Activated CD4-positive, alpha-beta T cell treated with anti-CD3 and anti-CD28 coated beads, Interleukin-2, Interleukin-6, amounts not matched to agents 100 ng/mL and 50 ng/mL, durations not matched to agents 16 hours and 8 hours (primary cell): ENCODE data around the gene FFAR3.

ENCODE experiments used
- DNase-seq: peaks from one replicate; pipeline ENCODE4 v3.0.0-alpha.2; 2020

The FFAR3 gene

GRCh38 chr19:35357867-35358573, at the start of gene FFAR3:
Gene FFAR3 (plus strand): TSS chr19:35358460. CDS start chr19:35358891, 431 bp downstream.
- no peak for DNase-seq

DNA sequence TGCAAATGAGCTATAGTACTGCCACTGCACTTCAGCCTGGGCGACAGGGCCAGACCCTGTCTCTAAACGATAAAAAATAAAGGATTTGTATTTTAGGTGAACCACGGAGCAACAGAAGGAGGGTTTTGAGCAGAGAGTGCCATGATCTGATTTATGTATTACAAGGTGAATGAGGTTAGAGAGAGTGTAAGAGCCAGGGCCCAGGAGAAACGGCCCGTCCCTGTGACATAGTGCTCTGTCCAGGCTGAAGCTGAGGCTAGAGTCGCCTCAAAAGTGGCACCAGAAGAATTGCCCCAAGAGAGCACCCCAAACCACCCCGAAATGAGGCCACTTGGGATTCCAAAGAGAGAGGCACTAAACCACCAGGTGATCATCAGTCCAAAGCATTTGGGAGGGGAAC, 49.4 kb upstream of the FFAR3 start:
- no peak for DNase-seq

DNA sequence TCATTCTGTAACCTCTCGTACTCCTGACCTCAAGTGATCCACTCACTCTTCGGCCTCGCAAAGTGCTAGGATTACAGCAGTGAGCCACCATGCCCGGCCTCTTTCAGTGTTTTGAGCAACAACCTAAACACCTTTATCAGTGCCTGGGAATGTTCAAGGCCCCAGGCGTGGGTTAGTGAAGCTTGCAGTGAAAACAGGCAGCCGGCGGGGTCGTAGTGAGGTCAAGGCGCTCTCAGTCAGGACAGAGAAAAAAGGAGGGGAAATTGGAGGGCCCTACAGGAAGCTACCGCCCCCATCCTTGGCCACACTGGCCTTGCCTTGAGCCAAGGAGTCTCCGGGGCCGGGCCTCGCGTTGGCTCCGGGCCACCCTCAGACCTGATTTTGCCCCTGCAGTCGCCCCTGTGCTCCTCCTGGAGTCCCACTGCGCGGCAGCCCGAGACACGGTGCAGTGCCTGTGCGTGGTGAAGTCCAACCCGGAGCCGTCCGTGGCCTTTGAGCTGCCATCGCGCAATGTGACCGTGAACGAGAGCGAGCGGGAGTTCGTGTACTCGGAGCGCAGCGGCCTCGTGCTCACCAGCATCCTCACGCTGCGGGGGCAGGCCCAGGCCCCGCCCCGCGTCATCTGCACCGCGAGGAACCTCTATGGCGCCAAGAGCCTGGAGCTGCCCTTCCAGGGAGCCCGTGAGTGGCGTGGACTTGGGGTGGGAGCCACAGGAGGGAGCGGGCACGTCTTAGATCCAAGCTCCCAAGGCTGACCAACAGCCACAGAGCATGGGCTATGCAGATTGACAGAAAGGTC, 48.6 kb upstream of the FFAR3 start:
- no peak for DNase-seq

DNA sequence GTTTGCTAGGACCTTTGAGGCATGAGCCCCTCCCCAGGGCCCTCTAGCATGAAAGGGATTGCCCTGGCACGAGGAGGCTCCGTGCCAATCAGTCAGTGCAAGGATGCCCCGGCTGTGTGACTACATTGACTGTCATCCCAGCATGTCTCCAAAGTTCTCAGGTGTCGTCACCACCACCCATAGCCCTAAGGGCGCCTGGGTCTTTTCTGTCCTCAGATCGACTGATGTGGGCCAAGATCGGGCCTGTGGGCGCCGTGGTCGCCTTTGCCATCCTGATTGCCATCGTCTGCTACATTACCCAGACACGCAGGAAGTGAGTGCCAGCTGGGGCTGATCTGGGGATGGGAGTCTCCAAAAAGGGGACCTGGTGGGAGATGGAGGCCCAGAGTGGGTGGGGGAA, 47.9 kb upstream of the FFAR3 start:
- no peak for DNase-seq

DNA sequence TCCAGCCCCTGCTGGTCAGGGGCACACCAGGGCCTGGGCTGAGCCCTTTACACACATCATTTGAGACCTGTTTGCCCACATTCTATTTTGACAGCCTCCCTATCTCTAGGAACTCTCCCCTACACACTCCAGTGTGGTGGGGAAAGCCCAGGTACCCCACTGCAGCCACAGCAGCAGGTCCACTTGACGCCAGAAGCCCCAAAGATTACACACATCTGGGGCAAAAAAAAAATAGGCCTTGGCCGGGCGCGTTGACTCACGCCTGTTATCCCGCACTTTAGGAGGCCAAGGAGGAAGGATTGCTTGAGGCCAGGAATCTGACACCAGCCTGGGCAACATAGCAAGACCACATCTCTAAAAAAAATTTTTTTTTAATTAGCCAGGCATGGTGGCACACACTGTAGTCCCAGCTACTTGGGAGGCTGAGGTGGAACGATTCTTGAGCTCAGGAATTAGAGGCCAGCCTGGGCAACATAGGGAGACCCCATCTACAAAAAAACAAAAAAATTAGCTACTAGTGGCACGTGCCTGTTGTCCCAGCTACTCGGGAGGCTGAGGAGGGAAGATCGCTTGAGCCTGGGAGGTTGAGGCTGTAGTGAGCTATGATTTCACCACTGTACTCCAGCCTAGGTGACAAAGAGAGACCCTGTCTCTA, 47.3 kb upstream of the FFAR3 start:
- DNase-seq: no peak

DNA sequence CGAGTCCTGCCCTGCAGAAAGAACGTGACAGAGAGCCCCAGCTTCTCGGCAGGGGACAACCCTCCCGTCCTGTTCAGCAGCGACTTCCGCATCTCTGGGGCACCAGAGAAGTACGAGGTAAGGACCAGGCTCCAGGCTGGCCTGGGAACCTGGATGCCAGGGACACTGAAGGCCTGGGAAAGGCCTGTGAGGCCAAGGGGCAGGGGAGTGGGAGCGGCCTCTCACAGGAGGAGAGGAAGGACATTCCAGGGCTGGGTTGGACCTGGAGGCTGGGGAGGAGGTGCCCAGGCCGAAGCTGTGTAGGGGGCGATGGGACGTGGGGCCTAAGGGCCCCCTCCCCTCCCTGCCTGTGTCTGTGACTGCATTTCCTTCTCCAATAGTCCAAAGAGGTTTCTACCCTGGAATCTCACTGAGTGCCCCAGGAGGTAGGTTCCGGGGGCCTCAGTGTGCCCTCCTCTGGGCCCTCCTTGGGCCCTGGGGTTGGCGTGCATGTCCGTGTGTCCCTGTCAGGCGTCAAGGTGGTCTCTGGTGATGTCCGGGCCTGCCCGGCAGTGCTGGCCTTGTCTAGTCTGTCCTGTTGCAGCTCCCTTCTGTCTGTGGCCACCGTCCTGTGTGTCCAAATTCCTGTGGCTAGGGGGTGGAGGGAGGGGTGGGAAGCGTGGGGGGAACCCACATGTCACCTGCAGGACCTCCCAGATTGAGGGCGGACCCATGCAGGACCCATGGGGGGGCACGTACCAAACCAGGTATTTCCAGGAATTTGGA, 46.2 kb upstream of the FFAR3 start:
- no peak for DNase-seq

GRCh38 chr19:35313587-35313986, 44.7 kb upstream of the FFAR3 start:
- no peak for DNase-seq

DNA sequence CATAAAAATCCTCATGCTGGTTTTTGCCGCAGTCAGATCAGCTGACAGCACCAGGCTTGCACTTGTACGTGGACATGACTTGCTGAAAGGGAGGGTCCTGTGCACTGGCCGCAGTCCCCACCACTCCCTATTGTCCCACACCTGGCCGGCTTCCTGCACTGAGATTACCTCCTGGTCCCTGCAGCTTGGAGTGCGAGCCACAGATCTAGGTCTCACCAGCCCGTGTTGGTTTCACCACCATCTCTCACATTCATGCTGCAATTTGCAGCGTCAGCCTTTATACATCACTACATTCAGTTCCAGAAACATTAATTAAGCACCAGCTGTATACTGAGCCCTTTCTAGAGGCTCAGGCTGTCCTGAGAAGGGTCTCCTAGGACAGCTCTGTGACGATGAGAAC, 44.2 kb upstream of the FFAR3 start:
- DNase-seq: no peak

GRCh38 chr19:35314858-35315470, 43.3 kb upstream of the FFAR3 start:
- DNase-seq: no peak

GRCh38 chr19:35315883-35316282, 42.4 kb upstream of the FFAR3 start:
- DNase-seq: no peak

DNA sequence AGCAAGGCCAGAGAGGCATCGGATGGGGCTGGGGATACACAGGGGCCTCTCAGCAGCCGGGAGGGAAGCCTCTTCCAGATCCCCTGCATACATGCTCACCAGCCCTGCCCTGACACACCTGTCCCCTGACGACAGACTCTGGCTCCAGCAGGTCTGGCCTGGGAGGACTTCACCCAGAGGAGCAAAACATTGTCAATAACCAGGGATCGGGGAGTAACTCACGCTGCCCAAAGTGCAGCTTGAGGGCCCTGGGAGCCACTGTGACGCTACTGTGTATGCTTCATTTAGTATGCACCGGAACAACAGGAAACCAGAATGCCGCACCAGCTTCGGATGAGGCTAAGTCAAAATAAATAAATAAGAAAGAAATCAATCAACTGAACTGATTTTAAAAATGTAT, 41.7 kb upstream of the FFAR3 start:
- DNase-seq: no peak

DNA sequence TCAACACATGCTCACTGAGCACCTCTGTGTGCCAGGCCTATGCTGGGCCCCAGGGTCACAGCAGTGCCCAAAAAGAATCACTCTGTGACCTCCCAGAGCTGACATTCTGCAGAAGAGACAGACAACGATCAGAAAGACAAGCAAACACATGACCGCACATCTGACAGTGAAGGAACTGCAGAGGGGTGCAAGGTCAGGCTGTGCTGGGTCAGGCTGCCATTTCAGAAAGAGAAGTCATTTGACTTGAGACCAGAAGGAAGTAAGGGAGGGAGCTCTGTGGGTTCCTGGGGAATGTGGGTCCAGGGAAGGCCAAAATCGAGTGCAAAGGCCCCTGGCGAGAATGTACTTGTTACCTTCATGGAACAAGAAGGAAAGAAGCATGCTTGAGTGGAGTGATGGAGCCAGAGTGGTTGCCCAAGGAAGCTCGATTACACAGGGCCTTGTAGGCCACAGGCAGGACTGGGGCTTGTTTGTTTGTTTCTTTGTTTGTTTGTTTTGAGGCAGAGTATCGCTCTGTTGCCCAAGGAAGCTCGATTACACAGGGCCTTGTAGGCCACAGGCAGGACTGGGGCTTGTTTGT, 40.7 kb upstream of the FFAR3 start:
- no peak for DNase-seq

DNA sequence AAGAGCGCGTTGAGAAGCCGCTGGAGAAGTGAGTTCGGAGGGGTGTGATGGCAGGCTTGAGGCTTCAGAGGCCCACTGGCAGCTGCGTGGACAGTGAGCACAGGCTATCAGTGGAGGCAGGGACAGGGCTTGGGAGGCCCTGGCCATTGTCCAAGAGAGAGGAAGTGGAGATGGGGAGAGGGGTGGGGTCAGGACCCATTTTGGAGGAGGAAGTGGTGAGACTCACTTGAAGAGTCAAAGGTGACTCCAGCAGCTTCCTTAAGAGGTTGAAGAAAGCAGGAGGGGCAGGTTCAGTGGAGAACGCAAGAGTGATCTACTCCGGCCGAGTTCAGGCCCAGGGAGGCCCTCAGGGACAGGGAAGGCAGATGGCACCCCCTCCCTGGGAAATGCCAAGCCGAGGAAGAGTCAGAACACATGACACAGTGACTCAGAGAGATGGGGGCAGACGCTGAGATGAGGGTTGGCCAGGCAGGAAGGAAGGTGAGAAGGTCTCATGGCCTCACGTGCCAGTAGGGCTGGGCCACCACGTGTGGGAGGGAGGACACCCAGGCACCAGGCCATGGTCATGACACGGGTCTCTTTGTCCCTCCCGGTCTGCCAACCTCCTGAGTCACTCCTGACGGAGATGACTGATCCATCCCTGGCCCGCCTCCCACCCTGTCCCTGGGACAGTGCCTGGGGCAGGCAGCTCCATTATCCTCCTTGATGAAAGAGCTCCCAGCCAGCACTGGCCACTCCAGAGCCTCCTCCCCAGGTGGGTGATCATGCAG, 39.4 kb upstream of the FFAR3 start:
- no peak for DNase-seq

DNA sequence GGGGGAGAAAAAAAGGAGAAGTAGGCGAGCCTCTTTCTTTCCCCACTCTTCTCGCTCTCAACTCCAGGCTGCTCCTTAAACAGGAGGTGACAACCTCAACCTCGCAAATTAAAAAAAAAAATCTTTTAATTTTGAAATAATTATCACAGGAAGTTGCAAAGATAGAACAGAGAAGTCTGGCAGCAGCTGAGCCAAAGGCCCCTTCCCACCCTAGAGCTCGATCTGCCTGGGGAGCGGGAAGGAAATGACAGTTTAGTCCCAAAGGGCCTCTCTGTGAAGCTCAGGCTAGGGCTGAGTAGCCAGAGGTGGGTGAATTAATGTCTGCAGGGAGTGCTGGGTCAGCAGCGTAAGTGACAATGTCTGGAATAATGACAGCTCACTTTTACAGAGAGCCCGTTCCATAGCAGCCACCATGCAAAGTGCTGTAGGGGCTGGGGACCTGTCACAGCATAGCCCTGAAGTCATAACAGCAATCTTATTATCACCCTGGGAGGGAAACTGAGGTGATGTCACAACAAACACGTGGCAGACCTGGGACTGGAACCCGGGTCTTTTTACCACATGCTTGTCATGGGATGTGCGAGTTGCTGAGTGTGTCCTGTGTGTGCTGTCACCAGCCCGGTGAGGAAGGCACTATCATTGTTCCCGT, 38.1 kb upstream of the FFAR3 start:
- no peak for DNase-seq

GRCh38 chr19:35321291-35321690, 37.0 kb upstream of the FFAR3 start:
- no peak for DNase-seq

DNA sequence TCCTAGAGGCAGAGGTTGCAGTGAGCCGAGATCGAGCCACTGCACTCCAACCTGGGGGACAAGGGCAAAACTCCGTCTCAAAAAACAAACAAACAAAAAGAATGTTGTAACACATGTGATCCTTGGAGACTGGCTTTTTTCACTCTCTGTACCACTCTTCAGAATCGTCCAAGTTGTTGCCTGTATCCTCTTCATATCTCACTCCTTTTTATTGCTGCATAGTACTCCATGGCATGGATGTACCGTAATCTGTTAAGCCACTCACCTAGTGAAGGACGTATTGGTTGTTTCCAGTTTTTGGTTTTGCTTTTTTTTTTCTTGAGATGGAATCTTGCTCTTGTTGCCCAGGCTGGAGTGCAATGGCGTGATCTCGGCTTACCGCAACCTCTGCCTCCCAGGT, 36.2 kb upstream of the FFAR3 start:
- no peak for DNase-seq

DNA sequence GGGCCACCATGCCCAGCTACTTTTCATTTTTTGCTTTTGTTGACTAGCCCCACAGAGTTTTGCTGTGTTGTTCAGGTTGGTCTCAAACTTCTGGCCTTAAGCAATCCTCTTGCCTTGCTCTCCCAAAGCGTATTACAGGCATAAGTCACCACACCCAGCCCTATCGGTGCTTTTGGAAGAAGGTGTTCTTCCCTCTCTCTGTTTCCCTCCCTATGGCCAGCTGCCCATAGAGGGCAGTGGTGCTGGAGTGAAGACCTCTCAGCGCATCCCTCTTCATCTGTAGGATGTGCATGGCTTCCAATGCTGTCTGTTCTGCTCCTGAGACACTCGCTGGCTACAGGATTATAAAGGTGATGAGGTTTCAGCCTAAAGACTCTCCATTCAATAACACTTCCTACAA, 30.6 kb upstream of the FFAR3 start:
- DNase-seq: no peak

- DNase-seq: no peak
Observed at GRCh38 chr19:35328851-35329285, 29.4 kb upstream of the FFAR3 start, which contains the start of gene CD22. Gene CD22 (plus strand): TSS chr19:35329187. CDS start chr19:35332041, 2,854 bp downstream.

DNA sequence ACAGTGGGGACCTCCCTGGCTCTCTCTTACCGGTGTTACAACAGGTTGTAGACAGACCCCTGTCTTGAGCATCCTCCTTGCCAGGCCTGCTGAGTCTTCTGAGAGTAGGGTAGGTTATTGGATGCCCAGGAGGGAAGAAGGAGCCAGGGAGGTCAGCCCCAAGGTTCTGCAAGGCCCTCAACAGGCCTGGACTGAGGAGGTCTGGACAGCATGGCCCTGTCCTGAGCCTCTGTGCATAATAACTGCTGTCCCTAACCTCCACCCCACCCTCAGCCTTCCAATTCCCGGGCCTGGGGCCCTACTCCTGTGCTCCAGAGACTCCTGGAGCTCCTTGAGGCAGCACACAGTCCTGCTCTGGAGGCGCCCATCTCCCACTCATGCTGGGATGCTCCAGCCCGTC, 28.9 kb upstream of the FFAR3 start:
- no peak for DNase-seq

GRCh38 chr19:35330475-35330874, 27.8 kb upstream of the FFAR3 start:
- no peak for DNase-seq
